Measurements from ENCODE around the gene PRR33. TPM values are rescaled to one million over a fixed set of nuclear protein-coding genes. Genes with fewer than 3 reads are reported as not detected.

Gene PRR33
- total and polyA plus RNA-seq, 2 experiments from 2014 or later, result 0.29 TPM; not detected in 1

DNA sequence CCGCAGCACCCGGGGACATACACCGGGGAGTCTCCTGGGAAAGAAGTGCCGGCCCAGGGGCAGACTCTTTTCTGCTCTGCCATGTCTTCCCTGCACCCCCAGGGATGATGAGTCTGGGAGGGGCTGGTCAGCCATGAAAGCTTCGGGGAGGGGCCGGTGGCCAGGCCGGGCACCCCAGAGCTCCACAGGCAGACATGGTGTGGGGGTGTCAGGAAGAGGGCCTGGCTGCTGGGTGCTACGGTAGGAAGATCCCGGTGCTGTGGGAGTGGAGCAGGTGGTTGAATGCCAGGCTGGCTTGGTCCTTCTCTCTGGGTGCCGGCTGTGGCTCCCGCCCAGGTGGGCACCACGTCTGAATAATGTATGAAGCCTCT, 21.4 kb downstream of the PRR33 start:
- Histone ChIP-seq H3K27me3 (no peaks in the 10 kb centered on the region), H2AFZ (no peak overlapping the region), H3K36me3 (replicated peaks; ENCODE audit: insufficient read depth, low read depth) (no peaks in the 10 kb centered on the region), H3K4me1 (ENCODE audit: insufficient read depth) (peaks cover 11% of the 10 kb centered on the region), H3K79me2 (no peaks in the 10 kb centered on the region), H4K20me1 (ENCODE audit: insufficient read depth, poor library complexity, severe bottlenecking) (no peaks in the 10 kb centered on the region), H3K4me3 (no peak overlapping the region), H3K9me3 (ENCODE audit: low read depth) (no peaks in the 10 kb centered on the region), H3K9me2 (replicated peaks; ENCODE audit: insufficient read depth) (no peaks in the 10 kb centered on the region), H3K4me2 (no peak overlapping the region), H3K27ac (no peak overlapping the region)
- DNase-seq (ENCODE audit: low spot score), result no peak
- TF ChIP-seq EZH2 (IDR thresholded peaks at IDR 0.05; ENCODE audit: borderline replicate concordance) (no peak), EZH2phosphoT487 (IDR thresholded peaks at IDR 0.05; ENCODE audit: low read depth, severe bottlenecking, unreplicated experiment) (no peak)
- TF ChIP-seq, protein P1, sequence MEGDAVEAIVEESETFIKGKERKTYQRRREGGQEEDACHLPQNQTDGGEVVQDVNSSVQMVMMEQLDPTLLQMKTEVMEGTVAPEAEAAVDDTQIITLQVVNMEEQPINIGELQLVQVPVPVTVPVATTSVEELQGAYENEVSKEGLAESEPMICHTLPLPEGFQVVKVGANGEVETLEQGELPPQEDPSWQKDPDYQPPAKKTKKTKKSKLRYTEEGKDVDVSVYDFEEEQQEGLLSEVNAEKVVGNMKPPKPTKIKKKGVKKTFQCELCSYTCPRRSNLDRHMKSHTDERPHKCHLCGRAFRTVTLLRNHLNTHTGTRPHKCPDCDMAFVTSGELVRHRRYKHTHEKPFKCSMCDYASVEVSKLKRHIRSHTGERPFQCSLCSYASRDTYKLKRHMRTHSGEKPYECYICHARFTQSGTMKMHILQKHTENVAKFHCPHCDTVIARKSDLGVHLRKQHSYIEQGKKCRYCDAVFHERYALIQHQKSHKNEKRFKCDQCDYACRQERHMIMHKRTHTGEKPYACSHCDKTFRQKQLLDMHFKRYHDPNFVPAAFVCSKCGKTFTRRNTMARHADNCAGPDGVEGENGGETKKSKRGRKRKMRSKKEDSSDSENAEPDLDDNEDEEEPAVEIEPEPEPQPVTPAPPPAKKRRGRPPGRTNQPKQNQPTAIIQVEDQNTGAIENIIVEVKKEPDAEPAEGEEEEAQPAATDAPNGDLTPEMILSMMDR (IDR thresholded peaks at IDR 0.05; ENCODE audit: poor library complexity), result no peak
- 93% methylated on average over 12 of the region's 12 CpGs for WGBS (ENCODE audit: low lambda C conversion rate, missing lambda C conversion rate)

DNA sequence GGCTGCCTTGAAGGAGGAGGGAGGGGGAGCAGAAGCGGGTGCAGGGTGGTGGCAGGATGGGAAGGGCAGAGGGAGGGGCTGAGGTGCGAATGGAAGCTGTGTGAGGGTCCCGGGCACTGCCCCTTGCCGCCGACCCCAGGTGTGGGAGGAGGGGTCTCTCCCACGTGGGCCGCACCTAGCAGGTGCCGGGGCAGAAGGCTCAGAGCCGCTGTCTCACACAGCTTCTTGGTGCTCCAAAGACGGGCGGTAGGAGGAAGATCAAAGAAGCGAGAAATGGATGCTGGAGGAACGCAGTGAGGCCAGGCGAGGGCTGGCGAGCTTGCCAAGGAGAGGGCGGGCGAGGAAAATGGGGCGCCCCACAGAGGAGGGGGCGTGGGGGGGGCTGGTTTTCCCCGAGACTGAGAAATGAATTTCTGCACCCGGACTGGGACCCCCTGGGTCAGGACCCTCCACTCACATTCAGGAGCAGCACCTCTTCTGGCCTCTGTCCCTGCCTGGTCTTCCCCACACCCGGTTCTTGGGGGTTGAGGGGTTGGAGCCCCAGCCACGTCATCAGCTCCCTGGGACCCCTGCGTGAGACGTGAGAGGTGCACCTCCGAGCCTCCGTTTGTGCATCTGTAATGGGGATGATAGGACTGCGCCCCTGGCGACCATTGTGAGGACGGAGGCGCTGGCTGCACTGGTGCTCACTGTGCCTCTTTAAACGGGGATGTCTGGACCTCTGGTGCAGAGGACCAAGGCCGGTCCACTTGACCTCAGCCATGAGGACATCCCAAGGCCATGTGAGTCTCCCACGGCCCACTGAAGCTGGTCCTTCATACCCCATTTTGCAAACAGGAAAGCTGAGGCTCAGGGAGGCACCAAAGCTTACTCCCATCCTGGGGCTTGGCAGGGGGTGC, 22.0 kb downstream of the PRR33 start:
- no peak for TF ChIP-seq EZH2 (IDR thresholded peaks at IDR 0.05; ENCODE audit: borderline replicate concordance)
- no peak for TF ChIP-seq EZH2phosphoT487 (IDR thresholded peaks at IDR 0.05; ENCODE audit: low read depth, severe bottlenecking, unreplicated experiment)
- TF ChIP-seq, protein P1 (IDR thresholded peaks at IDR 0.05; ENCODE audit: poor library complexity), result no peak
- no peak overlapping the region for H3K4me2 ChIP-seq

DNA sequence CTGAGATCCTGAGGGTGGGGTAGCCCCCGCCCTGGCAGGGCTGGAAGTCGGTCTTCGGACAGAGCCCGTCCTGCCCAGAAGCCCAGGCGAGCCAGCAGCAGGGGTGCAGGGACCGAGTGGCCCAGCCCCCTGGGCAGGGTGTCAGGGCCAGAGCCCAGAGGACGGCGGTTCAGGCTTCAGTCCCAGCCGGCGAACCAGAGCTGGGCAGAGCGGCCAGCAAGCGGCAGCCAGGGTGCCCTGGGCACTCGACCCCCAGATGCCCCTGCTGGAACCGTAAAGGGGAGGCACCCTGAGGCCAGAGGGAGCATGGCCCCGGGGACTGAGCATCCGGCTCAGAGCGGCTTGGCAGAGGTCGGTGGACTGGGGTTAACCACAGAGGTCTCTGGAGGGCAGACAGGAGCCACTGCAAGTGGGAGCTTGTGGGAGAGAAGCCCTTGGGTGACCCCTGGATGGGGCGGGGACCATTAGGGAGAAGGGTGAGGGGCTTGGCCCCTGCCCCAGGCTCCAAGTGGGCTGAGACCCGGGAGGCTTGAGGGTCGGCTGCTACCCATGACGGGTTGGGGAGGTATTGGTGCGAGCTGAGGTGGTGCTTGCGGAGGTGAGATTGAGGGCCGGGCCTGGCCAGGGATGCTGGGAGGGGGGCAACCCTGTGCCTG, 22.9 kb downstream of the PRR33 start:
- Histone ChIP-seq H2AFZ (no peak overlapping the region), H3K9me3 (ENCODE audit: low read depth) (no peaks in the 10 kb centered on the region), H3K4me1 (ENCODE audit: insufficient read depth) (peaks cover 17% of the 10 kb centered on the region), H3K79me2 (no peaks in the 10 kb centered on the region), H3K36me3 (replicated peaks; ENCODE audit: insufficient read depth, low read depth) (no peaks in the 10 kb centered on the region), H3K27me3 (no peaks in the 10 kb centered on the region), H3K4me3 (no peak overlapping the region), H3K4me2 (no peak overlapping the region), H3K27ac (no peak overlapping the region), H3K9me2 (replicated peaks; ENCODE audit: insufficient read depth) (no peaks in the 10 kb centered on the region), H4K20me1 (ENCODE audit: insufficient read depth, poor library complexity, severe bottlenecking) (no peaks in the 10 kb centered on the region)
- no peak for DNase-seq (ENCODE audit: low spot score)
- WGBS (ENCODE audit: low lambda C conversion rate, missing lambda C conversion rate), result 90% methylated on average over 25 of the region's 25 CpGs
- no peak for TF ChIP-seq EZH2phosphoT487 (IDR thresholded peaks at IDR 0.05; ENCODE audit: low read depth, severe bottlenecking, unreplicated experiment)
- TF ChIP-seq EZH2 (IDR thresholded peaks at IDR 0.05; ENCODE audit: borderline replicate concordance), result no peak
- TF ChIP-seq, protein P1 (IDR thresholded peaks at IDR 0.05; ENCODE audit: poor library complexity), result no peak

More for the DNA sequence above, 22.0 kb downstream of the PRR33 start:
- DNase-seq (ENCODE audit: low spot score), result no peak
- Histone ChIP-seq H2AFZ (no peak overlapping the region), H4K20me1 (ENCODE audit: insufficient read depth, poor library complexity, severe bottlenecking) (no peaks in the 10 kb centered on the region), H3K27ac (no peak overlapping the region), H3K4me3 (no peak overlapping the region), H3K79me2 (no peaks in the 10 kb centered on the region), H3K4me1 (ENCODE audit: insufficient read depth) (peaks cover 10% of the 10 kb centered on the region), H3K36me3 (replicated peaks; ENCODE audit: insufficient read depth, low read depth) (no peaks in the 10 kb centered on the region), H3K9me2 (replicated peaks; ENCODE audit: insufficient read depth) (no peaks in the 10 kb centered on the region), H3K9me3 (ENCODE audit: low read depth) (no peaks in the 10 kb centered on the region), H3K27me3 (no peaks in the 10 kb centered on the region)
- WGBS (ENCODE audit: low lambda C conversion rate, missing lambda C conversion rate), result 77% methylated on average over 29 of the region's 34 CpGs

All from hepatocyte (in vitro differentiated cells).